Panc1 (cell line): Measurements from ENCODE around the gene EHHADH.

Experiments used
- CTCF ChIP-seq: fragments of 450-650 bp; IDR thresholded peaks from 2 replicates; pipeline ENCODE4 v1.5.1; 2017; ENCODE audit warnings: mild to moderate bottlenecking
- REST ChIP-seq, 2 experiments: IDR thresholded peaks; 2 replicates each; pipeline ENCODE4 v1.6.1; 2011 to 2012; ENCODE audit warnings: low read depth in 2 of 2, control low read depth in 1 of 2, low read length in 1 of 2, mild to moderate bottlenecking in 1 of 2, moderate library complexity in 1 of 2; ENCODE audit not compliant: insufficient read depth in 1 of 2
- SIN3A ChIP-seq: IDR thresholded peaks from 2 replicates; pipeline ENCODE4 v1.6.1; 2012; ENCODE audit warnings: low read depth, mild to moderate bottlenecking, low read length, moderate library complexity, borderline replicate concordance; ENCODE audit not compliant: insufficient read depth

- TF ChIP-seq CTCF, result no peak
- TF ChIP-seq SIN3A, result no peak
- no peak for TF ChIP-seq REST (IDR thresholded peaks at IDR 0.05; ENCODE audit: insufficient read depth in 1 of 2, low read depth in 2 of 2, low read length in 1 of 2)
Measured at GRCh38 chr3:185199671-185200070, 54.2 kb downstream of the EHHADH start.
